ENCODE measurements around the gene IQCH.

The IQCH gene

GRCh38 chr15:67303490-67304363 lies 49.1 kb downstream of the IQCH start:
- DNase-seq = no peak

- DNase-seq = no peak
Measured at GRCh38 chr15:67304778-67305177, 50.2 kb downstream of the IQCH start.

DNA sequence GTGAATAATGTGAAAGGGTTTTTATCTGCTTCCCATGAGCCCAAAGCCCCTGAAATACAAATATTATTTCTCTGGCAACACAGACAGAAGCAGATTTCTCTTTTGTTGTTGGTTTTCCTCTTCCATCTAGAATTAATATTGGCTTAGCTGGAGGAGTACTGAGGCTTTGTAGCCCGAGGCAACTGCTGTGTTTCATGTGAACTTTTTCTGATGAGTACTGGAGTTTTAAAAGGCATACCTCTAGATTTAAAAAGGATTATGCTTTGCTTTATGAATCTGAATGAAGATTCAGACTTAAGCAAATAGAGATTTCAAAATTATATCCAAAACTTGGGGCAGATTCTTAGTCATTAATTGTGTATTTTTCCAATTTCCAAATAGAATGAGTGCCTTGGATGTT lies 50.9 kb downstream of the IQCH start:
- no peak for DNase-seq

- DNase-seq = no peak
Measured at GRCh38 chr15:67307156-67307555, 52.6 kb downstream of the IQCH start.

DNA sequence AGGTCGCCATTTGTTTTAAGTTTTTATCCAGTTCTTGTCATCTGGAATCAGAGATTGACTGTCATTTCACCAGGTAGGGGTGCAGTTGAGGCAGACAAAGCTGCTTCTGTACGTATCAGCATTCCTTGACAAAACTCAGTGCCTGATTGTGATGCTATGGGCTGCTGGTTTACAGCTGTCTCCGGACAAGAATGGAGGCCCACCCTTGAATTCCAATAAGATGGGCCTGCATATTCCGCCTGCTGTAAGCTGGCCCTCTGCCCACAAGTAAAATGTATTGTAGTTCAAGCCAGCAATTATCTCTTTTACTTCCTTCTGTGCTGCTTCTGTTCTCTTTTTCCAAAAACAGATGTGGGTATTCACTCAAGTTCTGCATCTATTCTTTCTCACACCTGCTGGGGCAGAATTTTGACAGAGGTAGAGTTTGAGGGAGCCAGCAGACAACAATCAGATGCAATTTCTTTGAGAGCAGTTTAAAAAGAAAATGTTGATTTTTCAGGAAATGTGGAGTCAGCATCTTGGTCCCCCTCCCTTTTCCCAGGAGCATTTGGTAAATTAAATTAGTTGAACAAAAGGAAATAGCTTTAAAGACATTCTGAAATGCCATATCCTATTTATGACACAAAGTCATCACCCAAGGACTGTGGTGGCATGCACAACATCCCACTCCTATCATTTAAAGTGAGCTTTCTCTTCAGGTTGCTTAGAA lies 53.5 kb downstream of the IQCH start:
- no peak for DNase-seq

DNA sequence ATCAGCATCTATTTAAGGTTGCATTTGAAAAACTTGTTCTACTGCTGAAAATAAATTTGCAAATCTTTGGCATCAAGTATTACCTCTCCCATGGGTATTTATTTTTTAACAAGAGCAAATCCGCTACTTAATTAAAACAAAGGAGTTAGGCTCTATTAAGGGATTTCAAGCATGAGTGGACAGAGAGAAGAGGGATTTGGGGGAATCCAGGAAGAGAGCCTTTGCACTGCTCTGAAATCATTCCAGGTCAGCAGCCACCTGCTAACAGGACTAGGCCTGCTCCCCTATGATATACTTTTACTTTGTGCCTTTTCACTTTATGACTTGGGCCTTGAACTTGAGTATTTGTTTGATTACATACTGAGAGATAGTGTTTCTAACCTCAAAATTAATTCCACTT lies 57.1 kb downstream of the IQCH start:
- DNase-seq = no peak

DNA sequence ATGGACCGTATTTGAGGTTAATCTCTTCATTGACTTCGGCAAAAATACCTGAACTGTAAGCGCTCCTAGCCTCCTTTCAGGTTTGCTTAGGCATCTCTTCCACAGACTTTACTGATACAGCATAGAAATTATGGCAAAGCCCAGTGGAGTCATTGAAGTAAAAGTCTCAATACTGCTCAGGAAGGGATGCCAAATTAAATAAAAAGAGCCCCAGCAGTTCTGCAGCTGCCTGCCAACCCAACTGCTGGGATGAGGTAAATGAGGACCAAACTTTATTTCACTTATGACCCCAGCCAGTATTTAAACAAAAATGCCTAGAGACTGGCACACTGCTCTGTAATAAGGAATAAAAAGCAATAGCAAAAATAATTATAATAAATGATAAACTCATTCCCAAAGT lies 65.4 kb downstream of the IQCH start:
- no peak for DNase-seq

GRCh38 chr15:67321352-67321751 lies 66.8 kb downstream of the IQCH start:
- DNase-seq = no peak

GRCh38 chr15:67322481-67322880 lies 67.9 kb downstream of the IQCH start:
- DNase-seq = no peak

- no peak for DNase-seq
Measured at GRCh38 chr15:67327312-67327711, 72.7 kb downstream of the IQCH start.

- no peak for DNase-seq
Measured at GRCh38 chr15:67327737-67328136, 73.2 kb downstream of the IQCH start.

- no peak for DNase-seq
Measured at GRCh38 chr15:67329984-67330733, 75.6 kb downstream of the IQCH start.

- DNase-seq = no peak
Measured at GRCh38 chr15:67331676-67332075, 77.1 kb downstream of the IQCH start.

DNA sequence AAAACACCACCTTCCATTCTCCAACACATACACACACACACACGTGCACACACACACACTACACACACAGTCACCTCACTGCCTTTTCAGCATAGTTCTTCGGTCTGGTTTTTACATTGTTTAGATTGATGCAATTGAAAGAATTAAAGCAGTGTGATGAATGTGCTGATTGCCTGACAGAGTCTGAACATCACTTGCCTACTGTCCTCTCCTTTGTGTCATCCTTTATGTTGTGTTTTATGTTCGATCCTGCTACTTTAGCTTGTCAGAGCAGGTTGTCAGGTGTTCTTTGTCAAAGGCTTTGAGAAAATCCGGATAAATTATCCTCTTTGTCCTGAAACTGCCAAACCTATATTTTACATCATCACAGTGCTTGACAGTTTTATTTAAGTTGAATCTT lies 80.4 kb downstream of the IQCH start:
- no peak for DNase-seq

- DNase-seq = no peak
Measured at GRCh38 chr15:67335534-67336222, 81.1 kb downstream of the IQCH start.

DNA sequence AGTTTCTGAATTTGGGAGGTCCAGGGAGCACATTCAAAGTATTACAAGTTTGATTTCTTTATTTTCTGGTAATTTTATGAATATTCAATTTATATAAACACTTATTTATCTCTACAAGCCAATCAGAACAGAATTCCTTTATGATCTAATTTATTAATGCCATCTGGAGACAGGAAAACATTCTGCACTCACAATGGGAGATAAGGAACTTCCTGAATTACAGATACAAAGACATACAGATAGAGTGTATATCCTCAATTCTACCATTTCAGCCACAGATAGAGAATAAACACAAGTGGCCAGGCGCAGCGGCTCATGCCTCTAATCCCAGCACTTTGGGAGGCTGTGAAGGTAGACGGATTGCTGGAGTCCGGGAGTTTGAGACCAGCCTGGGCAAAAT lies 86.0 kb downstream of the IQCH start:
- no peak for DNase-seq

DNA sequence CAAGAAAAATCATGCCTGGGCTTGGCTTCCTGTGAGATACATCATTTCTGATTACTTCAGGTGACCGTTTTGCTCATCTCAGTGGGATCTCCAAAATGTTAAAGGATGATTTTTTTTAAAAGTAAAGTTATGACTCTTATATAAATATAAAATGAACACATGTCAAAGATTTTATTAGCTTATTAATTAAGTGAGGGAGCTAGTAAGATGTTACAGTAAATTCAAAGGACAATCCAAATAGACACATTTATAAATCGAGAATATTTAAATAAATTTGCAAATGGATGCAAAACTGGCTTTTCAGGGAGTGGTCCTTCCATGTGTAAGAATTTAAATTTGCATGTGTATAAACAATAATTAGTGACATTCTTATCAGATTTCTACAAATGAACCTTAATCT lies 87.0 kb downstream of the IQCH start:
- no peak for DNase-seq

DNA sequence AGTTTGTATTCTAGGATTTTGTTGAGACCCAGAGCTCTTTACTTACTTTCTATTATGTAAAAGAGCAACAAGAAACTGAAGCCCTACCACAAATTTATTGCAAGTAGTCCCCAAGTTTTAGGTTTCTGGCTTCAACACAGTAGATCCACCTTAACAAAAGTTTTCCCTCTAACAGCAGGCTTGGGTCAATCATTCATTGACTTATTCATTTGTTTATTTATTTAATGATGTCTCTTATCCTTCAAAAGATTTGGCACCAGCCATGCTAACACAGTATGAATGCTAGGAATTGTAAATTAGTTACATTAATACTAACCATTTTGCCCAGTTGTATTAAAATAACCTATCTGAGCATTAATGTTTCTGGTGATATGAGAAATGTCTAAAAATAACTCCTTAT lies 88.6 kb downstream of the IQCH start:
- no peak for DNase-seq

- no peak for DNase-seq
Measured at GRCh38 chr15:67349634-67350033, 95.0 kb downstream of the IQCH start.

GRCh38 chr15:67350042-67350441 lies 95.5 kb downstream of the IQCH start:
- no peak for DNase-seq

DNA sequence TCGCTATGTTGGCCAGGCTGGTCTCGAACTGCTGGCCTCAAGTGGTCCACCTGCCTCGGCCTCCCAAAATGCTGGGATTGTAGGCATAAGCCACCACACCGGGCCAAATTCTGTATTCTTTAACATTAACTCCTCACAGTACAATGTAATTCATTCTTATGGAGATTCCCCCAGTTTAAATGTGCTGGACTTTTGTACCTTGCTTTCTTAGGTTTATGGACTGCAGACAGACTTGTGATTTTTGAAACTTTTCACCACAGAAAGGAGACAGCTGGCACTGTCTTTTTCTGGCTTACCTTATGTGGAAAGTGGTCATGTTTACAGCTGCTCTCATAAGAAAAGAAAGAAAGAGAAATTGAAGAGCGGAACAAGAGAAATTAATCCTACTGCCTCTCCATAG lies 103.8 kb downstream of the IQCH start:
- DNase-seq = no peak

DNA sequence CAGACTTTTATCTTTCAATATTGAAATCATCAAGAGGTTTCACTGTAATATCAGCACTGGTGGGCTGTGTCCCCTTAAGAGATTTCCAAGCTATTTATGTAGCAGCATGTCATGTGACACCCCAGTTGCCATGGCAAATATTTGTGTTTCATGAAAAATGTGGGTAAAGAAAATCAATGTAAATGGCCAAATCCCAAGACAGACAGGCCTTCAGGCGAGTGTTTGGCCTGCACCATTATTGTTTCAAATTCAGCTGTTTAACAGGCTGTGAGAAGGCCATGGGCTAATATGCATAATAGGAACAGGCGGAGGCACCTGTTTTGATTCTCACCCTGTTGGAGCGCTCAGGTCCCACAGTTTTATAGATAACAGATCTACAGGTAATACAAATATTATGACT lies 104.2 kb downstream of the IQCH start:
- no peak for DNase-seq
